HG03135 (cell line): ENCODE measurements around the gene MIPEP.

Source experiments
- ATAC-seq: cut with Tn5 transposase; IDR thresholded peaks from one replicate; pipeline ENCODE4 v1.9.1; 2021; ENCODE audit warnings: mild to moderate bottlenecking, moderate library complexity; ENCODE audit not compliant: unreplicated experiment

The MIPEP gene

DNA sequence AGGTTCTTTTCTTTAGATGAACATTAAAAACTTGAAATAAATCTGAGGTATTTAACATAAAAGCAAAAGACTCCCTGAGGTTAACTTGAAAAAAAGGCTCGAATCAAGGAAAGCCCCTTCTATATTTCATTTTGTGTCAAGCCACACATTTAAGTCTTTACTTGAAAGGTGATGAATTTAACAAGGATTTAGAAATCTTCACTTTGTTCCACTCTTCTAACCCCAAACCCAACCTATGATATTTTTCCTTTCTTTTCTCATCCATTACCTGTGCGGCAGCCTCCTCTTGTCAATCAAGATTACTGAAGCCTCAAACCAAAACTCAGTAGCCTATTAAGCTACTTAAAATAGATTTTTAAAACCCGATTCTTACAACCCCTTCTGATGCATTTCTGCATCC is 33.8 kb downstream of the MIPEP start:
- ATAC-seq: no peak

DNA sequence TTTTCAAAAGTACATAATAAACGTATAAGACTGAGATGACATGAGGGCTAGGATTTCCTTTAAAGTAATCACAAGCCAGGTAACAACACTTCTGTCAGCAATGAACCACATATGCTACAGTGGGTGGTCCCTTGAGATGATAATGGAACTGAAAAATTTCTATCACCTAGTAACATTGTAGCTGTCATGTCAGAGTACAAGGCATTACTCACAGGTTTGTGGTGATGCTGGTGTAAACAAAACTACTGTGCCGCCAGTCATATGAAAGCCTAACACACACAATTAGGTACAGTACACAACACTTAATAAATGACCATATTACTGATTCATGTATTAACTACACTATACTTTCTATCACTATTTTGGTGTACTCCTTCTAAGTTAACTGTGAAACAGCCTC is 36.8 kb downstream of the MIPEP start:
- no peak for ATAC-seq

DNA sequence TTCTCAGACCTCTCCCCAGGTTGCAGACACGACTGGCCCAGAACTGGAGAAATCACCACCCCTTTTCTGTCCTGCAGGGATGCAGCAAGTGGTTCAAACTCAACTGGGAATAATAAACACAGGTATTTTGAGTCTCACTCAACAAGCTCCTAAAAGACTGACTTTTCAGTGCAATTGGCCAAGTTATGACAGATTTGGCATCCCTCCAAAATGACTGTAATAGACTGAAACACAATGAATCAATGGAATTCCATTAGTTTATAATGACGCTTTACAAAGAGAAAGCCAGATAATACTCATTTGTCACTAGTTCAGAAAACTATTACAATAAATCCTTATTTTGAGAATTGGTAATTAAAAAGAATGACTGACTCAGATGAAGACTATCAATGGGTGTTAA is 38.1 kb downstream of the MIPEP start:
- ATAC-seq: no peak

DNA sequence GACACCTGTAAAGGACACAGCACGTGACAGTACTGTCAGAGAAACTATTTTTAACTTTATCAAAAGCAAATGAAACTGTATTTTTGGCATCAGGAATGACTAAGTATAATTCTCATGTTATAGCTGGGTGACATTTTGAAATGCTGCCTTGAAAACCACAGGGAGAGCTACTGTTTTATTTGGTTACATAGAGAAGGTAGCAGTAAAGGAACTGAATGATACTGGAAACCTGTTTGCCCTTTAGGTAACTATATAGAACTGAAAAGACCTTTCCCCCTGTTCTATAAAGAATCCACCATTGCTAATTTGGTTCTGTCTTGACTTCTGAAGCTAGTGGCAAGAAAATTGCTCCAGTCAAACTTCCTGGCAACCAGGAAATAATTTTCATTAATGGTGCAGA is 39.1 kb downstream of the MIPEP start:
- ATAC-seq: no peak

DNA sequence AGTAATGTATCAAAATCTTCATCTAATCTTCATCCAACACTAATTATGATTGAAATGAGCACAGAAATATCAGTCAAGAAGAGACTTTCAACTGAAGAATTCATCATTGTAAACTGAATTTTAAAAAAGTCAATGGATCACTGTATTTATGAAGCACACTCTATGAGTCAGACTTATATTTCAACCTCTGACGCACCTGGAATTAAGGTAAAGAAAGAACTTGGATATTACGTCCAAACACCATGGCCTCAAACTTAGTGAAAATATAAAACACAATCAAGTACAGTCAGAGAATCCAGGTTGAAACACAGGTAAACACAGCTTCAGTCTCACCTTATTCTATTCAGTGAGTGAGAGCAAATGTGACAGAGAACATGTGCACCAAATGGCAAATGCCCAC is 39.5 kb downstream of the MIPEP start:
- ATAC-seq: no peak

DNA sequence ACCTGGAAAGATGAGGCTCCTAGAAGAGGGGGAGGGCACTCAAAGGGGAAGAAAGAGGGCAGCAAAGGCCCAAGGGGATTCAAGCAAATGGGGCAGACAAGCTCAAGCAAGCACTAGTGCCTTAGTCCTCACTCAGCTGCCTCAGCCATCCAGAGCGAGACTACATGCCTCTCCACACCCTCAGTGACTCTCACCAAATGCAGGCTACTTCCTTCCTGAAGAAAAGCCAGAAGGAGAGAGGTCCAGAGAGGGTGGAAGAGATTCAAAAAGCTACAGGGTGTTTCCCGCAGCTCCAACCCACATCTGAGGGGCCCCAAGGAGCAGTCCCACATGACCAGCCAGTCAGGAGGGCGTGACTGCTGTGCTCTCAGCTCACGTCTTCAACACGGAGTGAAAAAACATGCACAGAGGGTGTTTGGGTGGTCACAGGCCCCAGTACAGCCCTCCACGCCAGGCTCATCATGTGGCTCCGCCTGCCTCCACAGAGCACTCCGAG is 40.5 kb downstream of the MIPEP start:
- no peak for ATAC-seq

DNA sequence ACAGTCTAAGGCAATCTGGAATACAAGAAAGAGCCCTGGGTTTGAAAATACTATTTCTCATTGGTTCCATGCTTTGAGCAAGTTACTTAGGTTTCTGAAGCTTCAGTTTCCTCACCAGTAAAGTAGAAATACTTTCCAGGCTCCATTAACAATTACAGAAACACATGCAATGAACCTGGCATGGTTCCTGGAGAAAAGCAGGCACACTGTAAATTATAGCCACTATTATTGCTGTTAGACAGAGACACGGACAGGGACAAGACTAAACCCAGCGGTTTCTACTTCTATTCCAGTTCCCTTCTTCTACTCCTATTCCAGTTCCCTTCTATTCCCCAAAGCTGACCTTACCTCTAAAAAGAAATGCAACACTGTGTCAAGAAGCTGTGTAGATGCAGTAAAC is 41.2 kb downstream of the MIPEP start:
- ATAC-seq: no peak

DNA sequence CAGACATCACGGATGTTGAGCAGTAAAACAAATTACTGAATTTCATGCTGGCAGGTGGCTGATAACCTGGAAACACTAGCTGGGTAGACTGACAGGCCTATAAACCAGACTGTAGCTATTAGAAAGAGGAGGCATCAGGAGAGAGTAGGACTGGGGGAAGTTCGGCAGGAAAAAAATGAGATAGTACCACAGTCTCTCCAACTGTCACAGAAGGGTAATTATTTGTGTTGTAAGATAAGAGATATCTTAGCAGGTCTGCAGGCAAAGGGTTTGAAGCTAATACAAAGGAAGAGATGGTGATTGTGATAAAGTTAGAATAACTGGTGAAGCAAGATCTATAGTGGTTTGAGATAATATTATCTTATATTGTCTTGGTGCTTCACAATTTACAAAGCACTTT is 41.7 kb downstream of the MIPEP start:
- no peak for ATAC-seq

DNA sequence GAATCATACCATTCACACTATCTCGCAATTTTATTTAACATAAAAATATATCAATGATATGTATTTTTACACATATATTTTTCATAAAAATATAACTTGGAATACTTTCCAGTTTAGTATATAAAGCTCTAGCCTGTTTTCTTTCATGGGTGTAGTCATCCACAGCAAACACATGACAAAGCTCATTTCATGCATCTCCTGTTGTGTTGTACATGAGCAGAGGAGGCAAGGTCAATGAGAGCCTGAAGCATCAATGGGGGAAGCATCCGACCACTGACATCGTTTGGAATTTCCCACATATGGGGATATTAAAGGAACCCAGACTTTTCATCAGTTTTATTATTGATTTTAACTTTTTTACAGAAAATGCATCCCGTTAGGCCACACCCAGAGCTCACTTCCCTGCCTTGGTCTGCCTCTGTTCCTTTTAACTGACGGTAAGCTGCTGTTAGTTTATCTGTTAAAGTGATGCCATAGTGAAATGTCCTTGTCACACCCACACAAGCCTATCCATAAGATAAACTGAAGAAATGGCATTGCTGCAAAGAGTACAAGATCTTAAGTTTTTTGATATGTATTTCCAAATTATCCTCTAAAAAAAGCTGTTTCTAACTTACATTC is 44.0 kb downstream of the MIPEP start:
- no peak for ATAC-seq

DNA sequence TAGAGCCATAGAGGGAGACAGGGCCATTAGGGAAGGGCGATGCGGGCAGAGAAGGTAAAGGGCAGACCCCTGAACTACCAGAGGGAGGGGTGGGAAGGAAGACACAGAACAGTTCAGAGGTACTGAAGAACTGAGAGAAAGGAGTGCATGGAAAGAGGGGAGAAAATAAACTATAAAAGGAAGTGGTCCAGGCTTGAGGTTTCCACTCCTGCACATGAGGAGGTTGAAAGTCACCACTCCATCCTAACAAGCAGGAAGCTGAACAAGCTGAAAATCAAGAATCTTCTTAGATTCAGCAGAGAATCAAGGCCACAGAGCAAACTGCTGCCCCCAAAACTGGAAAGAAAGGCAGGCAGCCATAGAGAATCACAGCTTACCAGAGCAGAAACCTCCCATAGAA is 45.1 kb downstream of the MIPEP start:
- ATAC-seq: no peak

DNA sequence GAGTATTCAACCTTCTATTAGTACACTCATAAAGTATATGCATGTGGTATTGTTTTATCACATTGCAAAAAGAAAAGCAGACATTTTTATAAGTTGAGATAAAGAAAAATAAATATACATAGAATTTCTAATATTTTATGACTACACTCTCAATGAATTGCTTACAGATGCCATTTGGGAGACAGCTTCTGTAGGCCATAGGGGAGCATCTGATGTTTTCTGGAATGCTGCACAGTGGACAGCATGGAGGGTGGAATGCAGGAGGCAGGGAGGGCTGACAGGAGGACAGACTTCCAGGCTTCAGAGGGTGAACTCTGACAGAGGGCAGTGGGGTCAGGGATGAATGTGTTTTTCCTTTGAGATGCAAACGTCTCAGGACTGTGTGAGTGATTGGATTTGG is 45.8 kb downstream of the MIPEP start:
- ATAC-seq: no peak

DNA sequence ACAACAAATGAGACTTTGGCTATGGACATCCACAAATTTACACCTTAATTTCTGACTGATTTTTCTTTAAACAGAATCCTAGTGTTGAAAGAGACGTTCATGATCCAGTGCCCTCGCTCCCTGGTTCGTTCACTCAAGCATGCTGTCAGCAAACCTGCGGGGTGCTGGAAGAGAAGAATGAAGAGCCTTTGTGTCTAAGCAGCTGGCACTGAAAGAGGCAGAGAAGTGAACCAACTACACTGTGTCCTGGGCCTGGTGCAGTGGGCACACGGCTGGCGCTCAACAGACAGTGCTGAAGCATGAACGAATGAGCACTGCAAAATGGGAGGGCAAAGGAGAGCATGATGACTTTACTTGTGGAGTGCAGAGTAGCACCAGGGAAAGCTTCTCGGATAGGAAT is 46.8 kb downstream of the MIPEP start:
- no peak for ATAC-seq

DNA sequence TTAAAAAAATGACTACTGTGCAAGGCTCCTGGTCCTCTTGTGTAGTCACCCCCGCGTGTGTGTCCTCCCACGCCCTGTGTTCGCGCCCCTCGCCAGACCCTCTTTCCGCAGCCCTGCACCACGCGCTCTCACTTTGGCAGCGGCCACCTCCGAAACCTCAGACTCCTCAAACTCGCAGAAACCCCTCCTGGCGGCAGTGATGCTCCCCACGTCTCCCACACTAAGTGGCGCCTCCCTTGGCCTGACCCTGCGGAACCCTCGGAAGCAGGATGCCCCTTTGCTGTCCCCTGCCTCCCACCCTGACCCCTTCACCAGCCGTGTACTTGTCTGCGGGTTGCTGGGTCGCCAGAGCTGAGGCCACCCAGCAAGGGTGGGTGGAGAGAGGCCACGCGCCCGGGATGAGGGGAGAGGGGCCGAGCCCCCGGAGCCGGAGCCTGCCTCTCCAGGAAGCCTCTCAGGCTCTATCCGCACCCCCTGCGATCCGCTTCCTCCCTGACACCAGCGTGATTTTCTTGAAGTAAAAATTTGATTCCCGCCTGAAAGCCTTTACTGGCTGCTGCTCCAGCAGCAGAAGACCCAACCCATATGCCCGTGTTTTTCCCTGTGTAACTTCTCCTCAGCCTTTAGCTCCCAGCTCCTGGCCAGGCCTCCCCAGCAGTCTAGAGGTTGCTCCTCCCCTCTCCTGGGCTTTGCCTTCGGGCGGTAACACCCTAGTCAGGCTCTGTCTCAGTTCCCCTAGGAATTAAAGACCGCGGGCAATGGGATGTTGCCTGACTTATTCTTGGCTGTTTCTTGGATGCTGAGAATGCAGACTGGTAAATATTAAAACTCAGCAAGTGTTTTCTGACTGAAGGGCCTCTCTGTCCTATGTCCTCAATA is 55.2 kb downstream of the MIPEP start:
- no peak for ATAC-seq

DNA sequence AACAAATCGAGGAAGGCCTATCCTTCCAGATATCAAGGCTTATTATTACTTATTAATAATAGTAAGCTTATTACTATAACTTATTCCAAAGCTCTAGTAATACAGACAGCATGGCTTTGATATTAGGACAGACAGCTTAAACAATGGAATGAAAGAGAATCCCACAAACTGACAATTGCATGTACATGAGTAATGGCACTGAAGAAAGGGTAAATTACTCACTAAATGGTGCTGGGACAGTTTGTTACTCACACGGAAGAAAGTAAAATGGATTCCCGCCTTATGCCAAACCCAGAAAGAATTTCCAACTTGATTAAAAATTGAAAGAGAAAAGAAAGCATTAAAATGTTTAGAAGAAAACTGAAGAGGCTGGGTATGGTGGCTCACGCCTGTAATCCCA is 60.3 kb downstream of the MIPEP start:
- ATAC-seq: no peak

DNA sequence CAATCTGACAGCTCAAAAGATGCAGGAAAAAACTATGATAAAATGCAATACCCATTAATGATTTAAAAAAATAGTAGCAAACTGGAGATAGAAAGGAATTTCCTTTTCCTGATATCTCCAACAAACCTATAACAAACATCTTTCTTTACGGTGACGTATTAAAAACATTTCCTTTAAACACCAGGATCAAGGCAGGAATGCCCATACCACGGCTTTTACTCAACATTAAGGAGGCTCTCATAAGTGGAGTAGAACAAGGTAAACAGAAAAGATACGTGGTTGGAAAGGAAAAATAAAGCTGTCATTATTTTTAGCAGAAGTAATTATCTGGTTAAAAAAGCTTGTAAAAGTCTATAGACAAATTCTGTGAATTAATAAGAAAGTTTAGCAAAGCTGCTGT is 61.1 kb downstream of the MIPEP start:
- no peak for ATAC-seq

DNA sequence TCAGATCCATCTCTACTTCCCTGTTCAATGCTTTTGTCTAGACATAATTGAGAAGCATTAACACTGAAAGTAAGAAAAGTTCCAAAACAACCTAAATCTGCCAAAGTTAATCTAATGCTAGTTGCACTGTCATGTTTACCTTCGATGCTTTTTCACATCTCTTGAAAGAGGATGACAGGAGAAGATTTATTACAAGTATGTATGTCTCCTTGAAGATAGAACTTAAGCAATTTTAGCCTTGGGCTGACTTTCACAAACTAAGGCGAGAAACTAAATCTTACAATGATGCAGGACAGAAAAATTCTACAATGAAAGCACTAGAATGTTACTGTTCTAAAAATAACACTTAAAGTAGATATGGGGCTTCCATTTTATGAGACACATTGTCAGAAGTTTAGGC is 64.0 kb downstream of the MIPEP start:
- no peak for ATAC-seq

DNA sequence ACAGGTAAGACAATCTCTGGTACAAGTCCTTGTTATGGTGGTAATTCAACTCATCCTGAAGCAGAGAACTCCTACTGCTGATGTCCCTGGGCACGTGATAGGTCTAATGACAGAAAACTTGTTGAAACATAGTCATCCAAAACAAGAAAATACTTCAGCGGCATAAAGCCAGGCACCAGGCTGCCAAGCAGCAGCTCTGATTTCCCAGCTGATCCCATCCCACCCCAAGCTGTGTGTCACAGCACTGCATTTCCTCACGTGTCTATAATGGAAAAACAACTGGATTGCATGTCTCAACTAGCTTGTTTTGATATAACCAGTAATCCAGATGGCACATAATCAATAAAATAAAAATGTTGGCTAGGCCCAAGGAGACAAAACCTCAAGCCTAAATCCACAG is 64.8 kb downstream of the MIPEP start:
- no peak for ATAC-seq

DNA sequence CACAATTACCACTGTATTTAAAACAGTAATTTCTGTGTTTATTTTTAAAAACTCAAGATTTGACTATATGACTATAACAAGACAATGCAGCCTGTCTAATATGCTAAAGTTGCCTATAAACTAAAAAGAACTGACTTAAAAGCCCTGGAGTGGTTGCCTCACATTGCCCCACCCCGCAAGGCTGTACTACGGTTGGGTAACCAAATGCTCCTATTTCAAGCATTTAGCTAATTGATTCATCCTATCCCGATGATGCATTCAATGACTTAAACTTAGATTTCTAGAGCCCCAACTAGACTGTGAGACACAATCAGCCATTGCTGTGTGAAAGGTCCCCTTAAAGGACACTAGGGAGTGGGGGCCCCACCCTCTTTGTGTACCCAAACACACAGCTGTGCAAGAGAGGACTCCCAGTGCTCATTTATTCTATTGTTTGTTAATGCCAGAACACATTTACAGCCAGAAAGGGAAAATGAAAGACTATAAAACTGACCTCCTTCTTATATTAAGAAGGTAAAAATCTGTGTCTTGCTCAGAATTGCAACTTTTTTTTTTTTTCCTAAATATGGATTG is 66.9 kb downstream of the MIPEP start:
- ATAC-seq: no peak

DNA sequence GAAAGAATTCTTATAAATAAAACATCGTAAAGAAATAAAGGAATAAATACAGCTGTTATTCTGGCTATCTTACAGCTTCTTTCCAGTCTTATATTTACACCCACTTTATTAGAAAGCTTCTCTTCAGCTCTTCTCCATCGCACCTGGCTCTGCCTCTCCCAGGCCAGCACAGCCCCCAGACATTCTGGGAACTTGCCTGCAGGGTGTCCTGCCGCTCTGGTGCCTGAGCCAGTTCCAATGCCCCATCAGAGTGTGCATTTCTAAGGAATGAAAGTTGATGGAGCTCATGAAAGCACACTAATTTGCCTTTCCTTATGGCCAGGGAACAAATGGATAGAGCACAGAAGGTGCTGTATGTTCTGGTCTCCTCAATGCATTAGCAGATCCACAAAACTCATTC is 68.7 kb downstream of the MIPEP start:
- no peak for ATAC-seq

DNA sequence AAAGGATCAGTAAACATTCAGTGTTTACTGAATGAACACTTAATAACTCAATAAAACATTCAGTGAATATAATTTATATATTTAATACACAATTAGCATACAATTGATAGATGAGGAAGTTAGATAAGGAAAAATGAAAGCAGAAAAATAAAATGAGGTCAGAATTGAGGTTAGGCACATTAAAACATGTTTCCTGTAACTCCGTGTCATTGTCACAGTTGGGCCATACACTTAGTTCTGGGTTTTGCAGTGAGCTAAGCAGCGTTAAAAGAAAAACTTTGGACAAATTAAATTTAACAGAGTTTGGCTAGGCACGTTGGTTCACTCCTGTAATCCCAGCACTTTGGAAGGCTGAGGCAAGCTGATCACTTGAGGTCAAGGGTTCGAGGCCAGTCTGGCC is 71.4 kb downstream of the MIPEP start:
- ATAC-seq: no peak

DNA sequence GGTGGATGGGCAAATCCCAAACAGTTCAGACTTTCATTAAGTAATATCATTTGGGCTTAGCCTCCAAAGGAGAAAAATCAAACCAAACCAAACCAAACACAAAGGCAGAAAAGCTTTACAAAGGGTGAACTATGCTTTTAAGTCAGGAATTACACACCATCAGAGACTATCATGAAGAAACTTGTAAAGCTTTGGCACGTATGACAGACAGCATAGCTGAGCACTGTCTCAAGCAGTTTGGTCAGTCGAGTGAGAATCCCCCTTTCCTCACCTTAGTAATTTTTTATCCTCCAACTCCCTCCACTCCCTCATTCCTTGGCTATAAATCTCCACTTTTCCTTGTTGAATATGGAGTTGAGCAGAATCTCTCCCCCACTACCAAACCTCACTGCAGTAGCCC is 72.1 kb downstream of the MIPEP start:
- ATAC-seq: no peak

DNA sequence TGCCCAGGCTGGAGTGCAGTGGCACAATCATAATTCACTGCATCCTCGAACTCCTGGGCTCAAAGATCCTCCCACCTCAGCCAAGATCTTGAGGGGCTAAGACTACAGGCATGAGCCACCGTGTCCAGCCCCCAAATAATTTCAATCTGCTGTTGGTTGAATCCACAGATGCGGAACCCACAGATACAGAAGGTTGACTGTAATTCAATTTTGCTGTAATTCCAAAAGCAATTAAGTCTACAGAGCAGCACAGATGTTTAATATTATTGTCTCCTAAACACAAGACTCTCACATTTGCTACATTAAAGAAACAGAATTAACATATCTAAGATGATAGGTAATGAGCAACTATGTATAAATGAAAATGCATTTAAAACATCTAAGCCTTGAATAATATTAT is 75.6 kb downstream of the MIPEP start:
- no peak for ATAC-seq
